Mucosa of descending colon (tissue), 3 donors: Measurements from ENCODE around the gene SULT1A4. TPM values are rescaled to one million over a fixed set of nuclear protein-coding genes. Genes with fewer than 3 reads are reported as not detected.
"Not testable (repeated sequence)": the region's sequence is repeated elsewhere in the genome, so short reads cannot be mapped to it uniquely, and the experiment has no call there.

Source experiments
- ATAC-seq: fragments of 200-7000 bp; cut with Tn5 transposase; one replicate; pipeline ENCODE4 v1.9.1; 2020; ENCODE audit warnings: mild to moderate bottlenecking, moderate library complexity
- DNase-seq, 3 donors: peaks; one replicate each; pipeline ENCODE4 v3.0.0-alpha.2; 2020
- H3K36me3 ChIP-seq: fragments of 200-600 bp; one replicate; pipeline ENCODE4 v1.8.0; 2021; ENCODE audit warnings: low read depth, mild to moderate bottlenecking
- H3K4me1 ChIP-seq: fragments of 200-600 bp; one replicate; pipeline ENCODE4 v1.8.0; 2021; ENCODE audit warnings: low read depth, mild to moderate bottlenecking
- H3K4me3 ChIP-seq: fragments of 200-600 bp; one replicate; pipeline ENCODE4 v1.8.0; 2021; ENCODE audit warnings: mild to moderate bottlenecking
- H3K9me3 ChIP-seq: fragments of 200-600 bp; one replicate; pipeline ENCODE4 v1.8.0; 2021; ENCODE audit warnings: mild to moderate bottlenecking
- intact Hi-C, 2 donors: fragments of 100-400 bp; cut with DNase I in 1 of 2; cut with micrococcal nuclease in 1 of 2; formaldehyde crosslinking; loops; one replicate each; pipeline versions ENCODE4 v1.11.0 to v1.11.1; 2022; cut with DNase I, micrococcal nuclease
- total RNA-seq, 3 donors: library from RNA; stranded (reverse); fragmentation: NEBNext Ultra II Directional in 2 of 3; extraction: Animal tissue kit (Norgen Biotek cat#: 25700) in 2 of 3; gene quantifications; one replicate each; pipeline versions ENCODE4 v1.2.1 to v1.2.4, GENCODE V29; 2021 to 2023
- donor health status: DM: no; HTN: no; CAD: no; lungs with moderate emphysema.
- donor health status: DM: no; HTN: no; CAD: no.
- donor health status: DM: no; HTN: yes; CAD: no.

SULT1A4 gene
- total RNA-seq, 3 donors from 2014 or later: 13.1 to 43.2 (median 39.6) TPM

- peak in 2 of 3 donors; percentile 24 to 55 for DNase-seq
- H3K4me1 ChIP-seq, H3K36me3 ChIP-seq, ATAC-seq, H3K9me3 ChIP-seq, H3K4me3 ChIP-seq, intact Hi-C loops: not testable (repeated sequence)
These were observed 22.6 kb downstream of the SULT1A4 start for GRCh38 chr16:29482276-29482675.

GRCh38 chr16:29506308-29506707 lies 46.6 kb downstream of the SULT1A4 start, which contains the start of gene NPIPB12:
Gene NPIPB12, minus strand, starts transcription at chr16:29506408.
- H3K9me3 ChIP-seq, H3K36me3 ChIP-seq, H3K4me3 ChIP-seq, H3K4me1 ChIP-seq, ATAC-seq, intact Hi-C loops, DNase-seq: not testable (repeated sequence)

Other genes with a start within 250 kb of the SULT1A4 start
- gene NPIPB11, start 53.2 kb upstream of the SULT1A4 start, total RNA-seq: 1 to 10 TPM; 2.0 to 4.4 (median 2.3) TPM
- 10 to 100 TPM in 2 of 3 donors, 1 to 10 TPM in 1; 4.6 to 11.3 (median 10.1) TPM for gene BOLA2, start 5.6 kb upstream of the SULT1A4 start, total RNA-seq
- gene SLX1B, start 5.4 kb upstream of the SULT1A4 start, total RNA-seq: 10 to 100 TPM; 14.1 to 88.0 (median 37.2) TPM
- gene NPIPB12, start 46.5 kb downstream of the SULT1A4 start, total RNA-seq: 100 to 1,000 TPM in 2 of 3 donors, 10 to 100 TPM in 1; 56.8 to 107 (median 103) TPM
- 1 to 10 TPM; 4.4 to 6.0 (median 4.5) TPM for gene SPN, start 203.3 kb downstream of the SULT1A4 start, total RNA-seq
- gene QPRT, start 219.3 kb downstream of the SULT1A4 start, total RNA-seq: 10 to 100 TPM; 25.3 to 54.6 (median 25.4) TPM